Smooth muscle cell (in vitro differentiated cells): ENCODE measurements around the gene DCHS1. TPM values are rescaled to one million over a fixed set of nuclear protein-coding genes. Genes with fewer than 3 reads are reported as not detected.

ENCODE experiments used
- DNase-seq: peaks from one replicate; lab custom pipeline; 2025; ENCODE audit not compliant: unreplicated experiment; lab: John Stamatoyannopoulos, UW
- H2AFZ ChIP-seq: fragments of 200-600 bp; sonication (generic); 2 replicates; pipeline ENCODE4 v1.6.0; 2016; ENCODE audit warnings: antibody characterized with exemption, low read depth, mild to moderate bottlenecking
- H3F3A ChIP-seq: fragments of 200-600 bp; sonication (generic); 2 replicates; pipeline ENCODE4 v1.6.0; 2017; ENCODE audit warnings: antibody characterized with exemption, low read depth
- H3K27ac ChIP-seq: fragments of 200-600 bp; sonication (generic); 2 replicates; pipeline ENCODE4 v1.5.1; 2016; ENCODE audit warnings: low read depth, mild to moderate bottlenecking
- H3K27me3 ChIP-seq: fragments of 200-600 bp; sonication (generic); 2 replicates; pipeline ENCODE4 v1.6.1; 2016; ENCODE audit warnings: low read depth, mild to moderate bottlenecking
- H3K36me3 ChIP-seq: fragments of 200-600 bp; sonication (generic); 2 replicates; pipeline ENCODE4 v1.5.1; 2016; ENCODE audit warnings: low read depth
- H3K4me1 ChIP-seq: fragments of 200-600 bp; sonication (generic); 2 replicates; pipeline ENCODE4 v1.5.1; 2016; ENCODE audit warnings: low read depth
- H3K4me2 ChIP-seq: fragments of 200-600 bp; sonication (generic); 2 replicates; pipeline ENCODE4 v1.6.0; 2016; ENCODE audit warnings: mild to moderate bottlenecking
- H3K4me3 ChIP-seq: fragments of 200-600 bp; sonication (generic); 2 replicates; pipeline ENCODE4 v1.5.1; 2016; ENCODE audit warnings: mild to moderate bottlenecking
- H3K79me2 ChIP-seq: fragments of 200-600 bp; sonication (generic); 2 replicates; pipeline ENCODE4 v1.6.0; 2016; ENCODE audit warnings: low read depth, mild to moderate bottlenecking
- H3K9ac ChIP-seq: fragments of 200-600 bp; sonication (generic); 2 replicates; pipeline ENCODE4 v1.6.0; 2016; ENCODE audit warnings: low read depth
- H3K9me3 ChIP-seq: fragments of 200-600 bp; sonication (generic); replicated peaks from 2 replicates; pipeline ENCODE4 v1.5.1; 2016; ENCODE audit warnings: low read depth
- H4K20me1 ChIP-seq: fragments of 200-600 bp; sonication (generic); 2 replicates; pipeline ENCODE4 v1.6.0; 2016; ENCODE audit warnings: low read depth
- CTCF ChIP-seq: fragments of 200-600 bp; sonication (generic); IDR thresholded peaks from 2 replicates; pipeline ENCODE4 v1.5.1; 2017; ENCODE audit warnings: borderline replicate concordance, mild to moderate bottlenecking, antibody characterized with exemption; ENCODE audit not compliant: insufficient read depth, poor library complexity, severe bottlenecking
- WGBS: methylation state at CpG from one replicate; pipeline ENCODE4 v1.1.7; 2016; ENCODE audit warnings: low lambda C conversion rate; 5-methylcytosine and 5-hydroxymethylcytosine counted together
- polyA plus RNA-seq: library from polyadenylated mRNA; unstranded; fragments of >200 nt; fragmentation: Nextera tagmentation; extraction: Ambion mirVana; gene quantifications from 2 replicates; pipeline ENCODE4 v1.2.1, GENCODE V29; 2016
- total RNA-seq: library from RNA; depleted of rRNA; stranded (reverse); fragments of >200 nt; gene quantifications from 2 replicates; pipeline ENCODE4 v1.2.3, GENCODE V29; 2014

The DCHS1 gene
- total and polyA plus RNA-seq, 2 experiments from 2014 or later = 24.5 to 34.2 TPM

GRCh38 chr11:6587360-6587953 lies 68.2 kb downstream of the DCHS1 start:
- Histone ChIP-seq H3K27ac (no peak overlapping the region), H3K36me3 (peaks cover 12% of the 10 kb centered on the region), H2AFZ (no peak overlapping the region), H3K4me1 (no peaks in the 10 kb centered on the region), H3F3A (no peaks in the 10 kb centered on the region), H3K79me2 (no peaks in the 10 kb centered on the region), H3K9me3 (peaks cover 7% of the 10 kb centered on the region), H4K20me1 (no peaks in the 10 kb centered on the region), H3K4me2 (no peak overlapping the region), H3K27me3 (no peaks in the 10 kb centered on the region), H3K4me3 (no peak overlapping the region), H3K9ac (no peak overlapping the region)
- TF ChIP-seq CTCF = no peak
- 83% methylated on average over 11 of the region's 11 CpGs for WGBS
- DNase-seq = no peak

GRCh38 chr11:6586434-6587359 lies 68.9 kb downstream of the DCHS1 start:
- no peaks in the 10 kb centered on the region for H3K27me3 ChIP-seq
- H3K4me3 ChIP-seq = peak overlapping the region; percentile 28
- DNase-seq = no peak
- peaks cover 2% of the 10 kb centered on the region for H3K79me2 ChIP-seq
- peaks cover 7% of the 10 kb centered on the region for H3K9me3 ChIP-seq
- no peak overlapping the region for H2AFZ ChIP-seq
- H3K27ac ChIP-seq = no peak overlapping the region
- H3K9ac ChIP-seq = no peak overlapping the region
- no peaks in the 10 kb centered on the region for H3K4me1 ChIP-seq
- 29% methylated on average over 23 of the region's 25 CpGs for WGBS
- H3K4me2 ChIP-seq = peak overlapping the region; percentile 79
- no peaks in the 10 kb centered on the region for H3F3A ChIP-seq
- no peaks in the 10 kb centered on the region for H4K20me1 ChIP-seq
- peaks cover 12% of the 10 kb centered on the region for H3K36me3 ChIP-seq
- no peak for TF ChIP-seq CTCF

- Histone ChIP-seq H3K4me3 (no peak overlapping the region), H3K27ac (no peak overlapping the region), H3K79me2 (peaks cover 2% of the 10 kb centered on the region), H3K9ac (no peak overlapping the region), H3K4me1 (no peaks in the 10 kb centered on the region), H3K27me3 (no peaks in the 10 kb centered on the region), H4K20me1 (no peaks in the 10 kb centered on the region), H2AFZ (no peak overlapping the region), H3K36me3 (peaks cover 12% of the 10 kb centered on the region), H3K4me2 (no peak overlapping the region), H3K9me3 (peaks cover 7% of the 10 kb centered on the region), H3F3A (no peaks in the 10 kb centered on the region)
- TF ChIP-seq CTCF = no peak
- no peak for DNase-seq
- 94% methylated on average over 4 of the region's 4 CpGs for WGBS
Observed at GRCh38 chr11:6584528-6584927, 71.1 kb downstream of the DCHS1 start.
